Fibroblast of mammary gland (primary cell): ENCODE measurements around the gene SORCS2.

Source experiments
- DNase-seq: peaks from one replicate; pipeline ENCODE4 v3.0.0-alpha.2; 2010; ENCODE audit warnings: low read depth
- H3K4me3 ChIP-seq: 2 replicates; pipeline ENCODE4 v1.5.1; 2011; ENCODE audit warnings: low read depth, mild to moderate bottlenecking, low read length, moderate library complexity; ENCODE audit not compliant: control insufficient read depth
- CTCF ChIP-seq: conservative IDR thresholded peaks from 2 replicates; pipeline ENCODE4 v1.5.1; 2011; ENCODE audit warnings: low read depth, low read length, inconsistent platforms; ENCODE audit not compliant: control insufficient read depth, insufficient read depth

Gene SORCS2

GRCh38 chr4:7692451-7693236 lies 500.3 kb downstream of the SORCS2 start:
- DNase-seq, result no peak
- H3K4me3 ChIP-seq, result no peak overlapping the region
- no peak for TF ChIP-seq CTCF

GRCh38 chr4:7693237-7693608 lies 500.9 kb downstream of the SORCS2 start:
- no peak overlapping the region for H3K4me3 ChIP-seq
- no peak for TF ChIP-seq CTCF
- no peak for DNase-seq

- no peak for TF ChIP-seq CTCF
- H3K4me3 ChIP-seq, result no peak overlapping the region
- DNase-seq, result no peak
Observed at GRCh38 chr4:7693711-7694110, 501.4 kb downstream of the SORCS2 start.

GRCh38 chr4:7694324-7694723 lies 502.0 kb downstream of the SORCS2 start:
- no peak overlapping the region for H3K4me3 ChIP-seq
- no peak for DNase-seq
- no peak for TF ChIP-seq CTCF

- DNase-seq, result no peak
- TF ChIP-seq CTCF, result no peak
- no peak overlapping the region for H3K4me3 ChIP-seq
Observed at GRCh38 chr4:7697343-7697742, 505.0 kb downstream of the SORCS2 start.

- no peak for TF ChIP-seq CTCF
- H3K4me3 ChIP-seq, result no peak overlapping the region
- DNase-seq, result no peak
Observed at GRCh38 chr4:7697821-7698220, 505.5 kb downstream of the SORCS2 start.
